Erythroblast (primary cell): ENCODE data around the gene GPATCH2.

ENCODE experiments used
- GATA1 ChIP-seq: IDR thresholded peaks from 2 replicates; pipeline ENCODE4 v1.6.1; 2011; ENCODE audit warnings: low read depth, mild to moderate bottlenecking, control low read depth, low read length, moderate library complexity
- POLR2A ChIP-seq: IDR thresholded peaks from 2 replicates; pipeline ENCODE4 v1.6.1; 2011; ENCODE audit warnings: mild to moderate bottlenecking, low read length

GRCh38 chr1:217647791-217648190, 16.9 kb upstream of the GPATCH2 start:
- no peak for TF ChIP-seq POLR2A
- no peak for TF ChIP-seq GATA1
